GM12864 (cell line): Measurements from ENCODE around the gene RIMBP2.

ENCODE experiments used
- DNase-seq: peaks from one replicate; pipeline ENCODE4 v3.0.0-alpha.2; 2011; ENCODE audit warnings: low read depth
- H3K4me3 ChIP-seq: 2 replicates; pipeline ENCODE4 v1.5.1; 2011; ENCODE audit warnings: mild to moderate bottlenecking, low read depth, low read length, control low read depth
- CTCF ChIP-seq: IDR thresholded peaks from 2 replicates; pipeline ENCODE4 v1.5.1; 2011; ENCODE audit warnings: low read depth, mild to moderate bottlenecking, moderate library complexity, low read length, control low read depth, inconsistent platforms; ENCODE audit errors: missing control alignments

The RIMBP2 gene

GRCh38 chr12:130460611-130461446 lies 255.3 kb downstream of the RIMBP2 start:
- no peak overlapping the region for H3K4me3 ChIP-seq
- TF ChIP-seq CTCF = no peak
- DNase-seq = no peak

- H3K4me3 ChIP-seq = no peak overlapping the region
- no peak for DNase-seq
- no peak for TF ChIP-seq CTCF
These were observed 256.2 kb downstream of the RIMBP2 start for GRCh38 chr12:130459916-130460315.

- DNase-seq = no peak
- no peak for TF ChIP-seq CTCF
- no peak overlapping the region for H3K4me3 ChIP-seq
These were observed 257.8 kb downstream of the RIMBP2 start for GRCh38 chr12:130458341-130458740.

GRCh38 chr12:130457215-130457614 lies 258.9 kb downstream of the RIMBP2 start:
- no peak for TF ChIP-seq CTCF
- DNase-seq = no peak
- H3K4me3 ChIP-seq = no peak overlapping the region

GRCh38 chr12:130456375-130457199 lies 259.5 kb downstream of the RIMBP2 start:
- H3K4me3 ChIP-seq = no peak overlapping the region
- no peak for DNase-seq
- no peak for TF ChIP-seq CTCF

GRCh38 chr12:130455161-130455560 lies 260.9 kb downstream of the RIMBP2 start:
- no peak overlapping the region for H3K4me3 ChIP-seq
- no peak for DNase-seq
- no peak for TF ChIP-seq CTCF
